NOMO-1 treated with dmso at 0.1 percent for 144 hours (cell line): ENCODE measurements around the gene MUC7.
A peak's percentile ranks its signal among the peaks of the same experiment; 100 is the strongest.
"Not testable (repeated sequence)": the region's sequence is repeated elsewhere in the genome, so short reads cannot be mapped to it uniquely, and the experiment has no call there.

ENCODE experiments used
- DNase-seq: peaks from one replicate; lab custom pipeline; 2025; ENCODE audit not compliant: unreplicated experiment; lab: John Stamatoyannopoulos, UW

Gene MUC7

DNA sequence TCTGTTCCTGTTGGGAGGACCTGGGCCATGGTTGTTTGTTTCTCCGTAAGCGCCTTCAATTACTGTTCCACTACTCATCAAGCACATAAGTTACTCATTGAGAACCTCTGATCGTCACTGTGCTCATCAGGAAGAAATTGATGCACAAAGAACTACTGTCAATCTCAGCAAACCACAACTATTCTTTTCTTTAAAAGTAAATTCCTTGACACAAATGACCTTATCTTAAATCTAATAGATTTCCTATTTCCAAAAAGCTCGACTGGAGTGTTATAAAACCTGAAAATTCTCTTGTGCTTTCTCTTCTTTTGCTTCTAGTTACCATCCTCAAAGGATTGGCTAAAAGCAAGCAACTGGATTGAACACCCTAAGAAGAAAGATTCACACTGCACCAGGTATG is at the start of gene MUC7:
MUC7 (plus strand) TSS at position 301 of the 400 bp plus-strand sequence. CDS start 1,825 bp downstream, outside the sequence.
- DNase-seq: no peak

- DNase-seq: no peak
Observed at GRCh38 chr4:70425306-70425705, 46.7 kb upstream of the MUC7 start.

- no peak for DNase-seq
Observed at GRCh38 chr4:70426789-70427188, 45.2 kb upstream of the MUC7 start.

- no peak for DNase-seq
Observed at GRCh38 chr4:70437197-70437596, 34.8 kb upstream of the MUC7 start.

GRCh38 chr4:70442474-70442873 is 29.5 kb upstream of the MUC7 start:
- DNase-seq: no peak

DNA sequence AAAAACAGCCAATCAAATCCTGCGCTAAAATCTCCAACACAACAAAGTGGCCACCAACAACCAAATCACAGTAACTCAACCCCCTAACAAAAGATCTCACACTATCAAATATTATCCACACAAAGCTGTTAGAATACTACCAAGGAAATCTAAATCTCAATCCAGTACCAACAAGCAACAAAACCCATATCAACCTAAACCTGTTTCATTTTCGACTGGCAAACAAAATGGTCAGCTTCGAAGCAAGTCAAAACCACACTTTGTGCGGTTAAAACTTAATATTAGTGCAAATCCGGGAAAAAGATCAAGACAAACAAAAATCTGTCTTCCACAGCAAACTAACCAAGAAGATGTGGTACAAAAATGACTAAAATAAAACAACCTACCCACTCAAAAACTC is 28.7 kb upstream of the MUC7 start:
- no peak for DNase-seq

DNA sequence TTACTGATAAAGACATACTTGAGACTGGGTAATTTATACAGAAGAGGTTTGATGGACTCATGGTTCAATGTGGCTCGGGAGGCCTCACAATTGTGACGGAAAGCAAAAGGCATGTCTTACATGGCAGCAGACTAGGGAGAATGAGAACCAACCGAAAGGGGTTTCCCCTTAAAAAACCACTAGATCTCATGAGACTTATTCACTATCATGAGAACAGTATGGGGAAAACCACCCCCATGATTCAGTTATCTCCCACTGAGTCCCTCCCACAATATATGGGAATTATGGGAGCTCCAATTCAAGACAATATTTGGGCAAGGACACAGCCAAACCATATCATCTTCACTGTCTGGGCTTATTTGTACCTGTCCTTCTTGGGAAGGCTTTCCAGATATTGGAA is 22.8 kb upstream of the MUC7 start:
- DNase-seq: no peak

GRCh38 chr4:70452946-70453345 is 19.1 kb upstream of the MUC7 start:
- no peak for DNase-seq

- DNase-seq: no peak
Observed at GRCh38 chr4:70463335-70463734, 8.7 kb upstream of the MUC7 start.

DNA sequence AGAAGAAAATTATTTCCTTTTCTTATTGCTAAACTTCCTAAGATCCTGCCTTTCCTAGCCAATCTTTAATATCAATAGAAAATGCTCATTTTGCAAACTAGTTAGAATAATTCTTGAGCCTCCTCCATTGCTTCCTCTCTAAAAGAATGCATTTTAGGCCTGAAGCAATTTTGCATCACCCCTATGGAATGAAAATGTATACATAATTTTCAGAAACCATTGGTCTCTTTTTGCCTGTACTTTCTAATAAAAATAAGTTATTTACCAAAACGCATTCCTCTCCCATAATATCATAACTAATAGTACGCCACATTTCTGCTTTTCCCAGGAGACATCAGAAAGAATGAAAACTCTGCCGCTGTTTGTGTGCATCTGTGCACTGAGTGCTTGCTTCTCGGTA is 1.7 kb downstream of the MUC7 start:
- DNase-seq: no peak

GRCh38 chr4:70488748-70489147 is 16.8 kb downstream of the MUC7 start:
- no peak for DNase-seq

DNA sequence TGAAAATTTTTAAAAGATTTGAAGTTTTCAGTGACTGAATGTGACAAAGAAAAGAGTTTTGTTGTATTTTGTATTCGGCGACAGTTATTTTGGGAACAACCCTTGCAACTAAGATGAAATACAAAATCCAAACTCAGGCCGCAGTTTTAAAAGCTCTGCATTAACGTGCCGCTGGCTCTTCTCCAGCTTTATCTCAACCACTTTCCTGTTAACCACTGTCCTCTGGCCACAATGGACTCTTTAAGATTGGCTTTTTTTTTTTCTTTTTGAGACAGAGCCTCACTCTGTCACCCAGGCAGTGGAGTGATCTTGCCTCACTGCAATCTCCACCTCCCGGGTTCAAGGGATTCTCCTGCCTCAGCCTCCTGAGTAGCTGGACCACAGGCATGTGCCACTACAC is 24.2 kb downstream of the MUC7 start:
- DNase-seq: no peak

DNA sequence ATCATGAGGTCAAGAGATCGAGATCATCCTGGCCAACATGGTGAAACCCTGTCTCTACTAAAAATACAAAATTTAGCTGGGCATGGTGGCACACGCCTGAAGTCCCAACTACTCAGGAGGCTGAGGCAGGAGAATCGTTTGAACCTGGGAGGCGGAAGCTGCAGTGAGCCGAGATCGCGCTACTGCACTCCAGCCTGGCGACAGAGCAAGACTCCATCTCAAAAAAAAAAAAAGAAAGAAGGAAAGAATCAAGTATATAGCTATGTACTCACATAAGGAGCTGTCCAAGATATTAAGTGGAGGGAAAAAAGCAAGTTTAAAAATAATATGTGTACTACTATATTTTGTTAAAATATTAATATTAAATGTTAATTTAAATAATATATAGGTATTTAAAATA is 29.8 kb downstream of the MUC7 start:
- DNase-seq: not testable (repeated sequence)

DNA sequence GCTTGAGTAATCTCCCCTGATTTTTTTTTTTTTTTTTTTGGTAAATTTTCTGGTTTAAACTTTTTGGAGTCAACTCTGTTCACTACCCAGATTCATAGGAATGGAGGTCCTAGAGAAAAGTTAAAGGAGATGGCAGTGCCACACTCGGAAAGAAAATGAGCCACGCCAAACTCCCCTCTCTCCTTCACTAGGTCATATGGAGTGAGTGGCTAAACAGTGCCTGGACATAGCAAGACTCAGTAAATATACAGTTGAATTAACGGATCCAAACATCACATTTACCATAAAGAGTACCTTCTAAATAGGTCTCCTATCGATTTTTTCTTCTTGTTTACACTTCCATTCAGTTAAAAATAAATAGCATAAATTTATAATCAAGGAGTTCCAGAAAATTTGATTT is 32.7 kb downstream of the MUC7 start:
- no peak for DNase-seq

DNA sequence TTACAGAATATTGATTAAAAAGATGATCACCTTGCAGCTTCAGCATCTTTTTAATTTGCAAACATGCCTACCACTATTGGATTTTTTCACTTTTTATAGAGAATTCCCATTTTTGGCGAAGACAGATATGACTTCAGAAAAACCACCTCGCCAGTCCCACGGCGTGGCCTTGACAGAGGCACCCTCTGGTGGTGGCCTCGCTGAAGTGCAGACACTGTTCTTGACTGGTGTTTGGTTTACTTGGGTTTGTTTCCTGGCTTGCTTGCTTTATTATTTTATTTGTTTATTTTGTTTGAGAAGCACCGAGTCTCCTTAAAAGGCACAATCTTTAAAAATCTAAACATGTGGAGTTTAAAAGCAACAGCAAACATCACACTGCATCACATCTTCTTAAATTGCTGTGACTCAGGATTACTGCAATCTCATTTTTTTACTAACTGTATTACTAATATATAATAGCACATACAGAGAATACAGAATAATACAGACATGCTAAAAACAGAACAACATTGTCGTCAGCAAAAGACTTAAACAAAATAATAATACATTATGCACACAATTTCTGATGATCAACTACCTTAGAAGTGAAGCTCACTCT is 33.3 kb downstream of the MUC7 start:
- DNase-seq: peak; percentile 1

DNA sequence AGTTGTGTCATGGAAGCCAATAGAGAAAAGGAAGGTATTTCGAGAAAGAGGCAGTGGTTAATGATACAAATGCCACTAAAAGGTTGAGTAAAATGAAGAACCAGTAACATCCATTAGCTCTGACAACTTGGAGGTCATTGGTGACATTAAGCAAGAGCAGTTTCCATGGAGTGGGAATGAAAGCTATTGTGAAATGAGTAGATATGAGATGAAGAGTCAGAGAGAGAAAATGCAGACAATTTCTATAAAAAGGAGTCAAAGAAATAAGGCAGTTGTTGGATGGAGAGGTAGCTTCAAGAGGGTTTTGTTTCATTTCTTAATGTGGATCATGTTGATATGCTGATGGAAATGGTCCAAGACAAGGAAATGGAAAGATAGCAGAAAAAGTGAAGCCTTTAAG is 36.8 kb downstream of the MUC7 start:
- DNase-seq: no peak

GRCh38 chr4:70511365-70511764 is 39.4 kb downstream of the MUC7 start:
- DNase-seq: no peak

GRCh38 chr4:70515367-70516250 is 43.6 kb downstream of the MUC7 start:
- DNase-seq: no peak

- no peak for DNase-seq
Observed at GRCh38 chr4:70518269-70518668, 46.3 kb downstream of the MUC7 start, which contains the start of gene AMTN. TSS of gene AMTN (plus strand) at chr4:70518569. CDS start at chr4:70518778, 209 bp downstream.

DNA sequence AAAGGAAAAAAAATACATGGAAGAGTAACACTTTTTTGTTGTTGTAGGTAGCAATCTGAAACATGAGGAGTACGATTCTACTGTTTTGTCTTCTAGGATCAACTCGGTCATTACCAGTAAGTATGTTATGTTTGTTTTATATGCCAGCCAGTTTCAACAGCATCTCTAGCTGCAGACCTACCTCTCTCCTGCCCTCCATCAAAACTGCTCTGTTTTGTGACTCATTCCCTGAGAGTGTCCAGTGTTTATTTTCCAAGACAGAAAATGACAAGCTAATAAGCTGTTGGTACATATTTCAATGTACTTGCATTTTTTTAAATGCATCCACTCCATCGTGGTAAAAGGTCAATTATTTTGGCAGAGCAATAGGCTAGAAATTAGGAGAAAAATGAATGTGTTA is 46.7 kb downstream of the MUC7 start:
- no peak for DNase-seq

DNA sequence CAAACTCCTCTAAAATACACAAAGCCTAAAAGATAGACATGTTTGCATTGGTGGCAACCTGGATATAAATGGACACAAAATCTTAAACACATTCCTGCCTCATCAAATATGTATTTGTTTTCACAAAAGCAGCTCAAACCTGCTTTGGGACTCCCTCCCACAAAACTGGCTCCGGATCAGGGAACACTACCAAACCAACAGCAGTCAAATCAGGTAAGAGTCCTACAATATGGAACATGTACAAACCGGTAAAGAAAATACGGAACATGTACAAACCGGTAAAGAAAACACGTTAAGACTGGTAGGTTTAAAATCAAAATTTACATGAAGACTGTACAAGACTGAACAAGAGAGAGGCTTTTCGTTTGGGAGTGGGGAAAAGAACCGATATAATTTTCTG is 50.6 kb downstream of the MUC7 start:
- DNase-seq: no peak

DNA sequence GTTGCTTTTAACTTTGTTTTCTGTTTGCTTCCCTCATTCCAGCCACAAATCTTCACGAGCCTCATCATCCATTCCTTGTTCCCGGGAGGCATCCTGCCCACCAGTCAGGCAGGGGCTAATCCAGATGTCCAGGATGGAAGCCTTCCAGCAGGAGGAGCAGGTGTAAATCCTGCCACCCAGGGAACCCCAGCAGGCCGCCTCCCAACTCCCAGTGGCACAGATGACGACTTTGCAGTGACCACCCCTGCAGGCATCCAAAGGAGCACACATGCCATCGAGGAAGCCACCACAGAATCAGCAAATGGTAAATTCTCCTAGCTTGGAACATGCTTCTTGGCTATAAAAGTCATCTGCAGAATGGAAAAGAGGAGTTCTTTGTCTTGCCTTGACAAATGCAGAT is 59.0 kb downstream of the MUC7 start:
- DNase-seq: no peak

DNA sequence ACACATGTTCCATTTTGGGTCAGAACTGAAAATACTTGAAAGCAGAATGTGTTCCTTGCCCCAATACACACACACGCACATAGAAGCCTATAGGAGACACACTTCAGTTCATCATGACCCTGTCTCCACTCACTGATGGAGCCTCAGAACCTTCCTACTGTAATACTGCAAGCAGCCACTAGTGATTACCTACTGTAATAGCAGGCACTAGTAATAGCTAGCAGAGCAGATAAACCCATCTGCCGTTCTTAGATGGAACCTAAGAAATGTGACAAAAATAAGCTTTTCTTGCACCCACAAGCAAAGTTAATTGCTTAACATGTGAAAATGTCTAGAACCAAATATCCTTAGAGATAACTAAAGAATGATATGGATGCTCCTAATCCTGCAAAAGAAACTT is 60.0 kb downstream of the MUC7 start:
- DNase-seq: no peak
